ENCODE data around the gene SPOCK1. TPM values are rescaled to one million over a fixed set of nuclear protein-coding genes. Genes with fewer than 3 reads are reported as not detected.

The SPOCK1 gene
- total and polyA plus RNA-seq, 9 of the 15 experiments (the other 6 are each of a cell fraction or from before 2014, with no cell fraction given), result 0.01 to 0.35 (median 0.04) TPM; not detected in 6

GRCh38 chr5:137152616-137153015 lies 346.5 kb downstream of the SPOCK1 start (continued):
- TF ChIP-seq, protein P1, sequence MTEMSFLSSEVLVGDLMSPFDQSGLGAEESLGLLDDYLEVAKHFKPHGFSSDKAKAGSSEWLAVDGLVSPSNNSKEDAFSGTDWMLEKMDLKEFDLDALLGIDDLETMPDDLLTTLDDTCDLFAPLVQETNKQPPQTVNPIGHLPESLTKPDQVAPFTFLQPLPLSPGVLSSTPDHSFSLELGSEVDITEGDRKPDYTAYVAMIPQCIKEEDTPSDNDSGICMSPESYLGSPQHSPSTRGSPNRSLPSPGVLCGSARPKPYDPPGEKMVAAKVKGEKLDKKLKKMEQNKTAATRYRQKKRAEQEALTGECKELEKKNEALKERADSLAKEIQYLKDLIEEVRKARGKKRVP (CRISPR knock-in tag; IDR thresholded peaks at IDR 0.05), result no peak
- TF ChIP-seq ZNF764 (CRISPR knock-in tag; IDR thresholded peaks at IDR 0.05; ENCODE audit: low read depth) (no peak), TAF9B (IDR thresholded peaks at IDR 0.05; ENCODE audit: partially characterized antibody) (no peak)

- no peak for ATAC-seq
- POLR2A ChIA-PET, result interaction anchor here (0.5 to 1.0 kb wide), 2 partner anchors 43 to 80 kb away, joined by 3 read pairs; no protein-coding TSS in a partner anchor
- Histone ChIP-seq H3K9me3 (replicated peaks; ENCODE audit: control insufficient read depth, insufficient read depth, low read depth, low read length) (no peaks in the 10 kb centered on the region), H3K79me2 (ENCODE audit: control insufficient read depth, insufficient read depth, low read length) (no peaks in the 10 kb centered on the region), H4K20me1 (replicated peaks; ENCODE audit: control insufficient read depth, insufficient read depth, low read length) (no peaks in the 10 kb centered on the region), H3K4me3 (no peak overlapping the region), H3K4me2 (ENCODE audit: insufficient read depth, low read length) (no peak overlapping the region), H3K36me3 (ENCODE audit: control insufficient read depth, insufficient read depth, low read length) (no peaks in the 10 kb centered on the region), H2AFZ (ENCODE audit: low read depth, low read length) (no peak overlapping the region), H3K27ac (ENCODE audit: extremely low read depth, low read depth, low read length) (no peak overlapping the region), H3K9me1 (ENCODE audit: control insufficient read depth, insufficient read depth, low read length) (no peaks in the 10 kb centered on the region), H3K4me1 (replicated peaks in 1 of 2; ENCODE audit: control insufficient read depth in 2 of 2, insufficient read depth in 2 of 2, low read length in 2 of 2) (no peaks in the 10 kb centered on the region), H3K27me3 (ENCODE audit: control insufficient read depth in 2 of 2, insufficient read depth in 2 of 2, low read length in 2 of 2) (no peaks in the 10 kb centered on the region), H3K9ac (ENCODE audit: insufficient read depth in 1 of 2, low read depth in 2 of 2, low read length in 2 of 2) (no peak overlapping the region)
- CTCF ChIA-PET (ENCODE audit: low intra/inter-chr PET ratio), result no interaction called here
- no peak for FAIRE-seq
- 0% methylated on average over 2 of the region's 2 CpGs for WGBS (ENCODE audit: insufficient coverage, low coverage, missing lambda C conversion rate)
- DNase-seq (ENCODE audit: extremely low read depth in 1 of 4, low spot score in 3 of 4), result no peak
- intact Hi-C loops (cut with micrococcal nuclease), result no loop called here
- BruUV-seq (replicated peaks), result no TSS peak
- in situ Hi-C loops (cut with MboI), result no loop called here
- no peak for TF ChIP-seq ZNF124 (CRISPR knock-in tag; IDR thresholded peaks at IDR 0.05)
- no peak for TF ChIP-seq FOXK1 (CRISPR knock-in tag; IDR thresholded peaks at IDR 0.05; ENCODE audit: borderline replicate concordance)
- TF ChIP-seq, protein P2, sequence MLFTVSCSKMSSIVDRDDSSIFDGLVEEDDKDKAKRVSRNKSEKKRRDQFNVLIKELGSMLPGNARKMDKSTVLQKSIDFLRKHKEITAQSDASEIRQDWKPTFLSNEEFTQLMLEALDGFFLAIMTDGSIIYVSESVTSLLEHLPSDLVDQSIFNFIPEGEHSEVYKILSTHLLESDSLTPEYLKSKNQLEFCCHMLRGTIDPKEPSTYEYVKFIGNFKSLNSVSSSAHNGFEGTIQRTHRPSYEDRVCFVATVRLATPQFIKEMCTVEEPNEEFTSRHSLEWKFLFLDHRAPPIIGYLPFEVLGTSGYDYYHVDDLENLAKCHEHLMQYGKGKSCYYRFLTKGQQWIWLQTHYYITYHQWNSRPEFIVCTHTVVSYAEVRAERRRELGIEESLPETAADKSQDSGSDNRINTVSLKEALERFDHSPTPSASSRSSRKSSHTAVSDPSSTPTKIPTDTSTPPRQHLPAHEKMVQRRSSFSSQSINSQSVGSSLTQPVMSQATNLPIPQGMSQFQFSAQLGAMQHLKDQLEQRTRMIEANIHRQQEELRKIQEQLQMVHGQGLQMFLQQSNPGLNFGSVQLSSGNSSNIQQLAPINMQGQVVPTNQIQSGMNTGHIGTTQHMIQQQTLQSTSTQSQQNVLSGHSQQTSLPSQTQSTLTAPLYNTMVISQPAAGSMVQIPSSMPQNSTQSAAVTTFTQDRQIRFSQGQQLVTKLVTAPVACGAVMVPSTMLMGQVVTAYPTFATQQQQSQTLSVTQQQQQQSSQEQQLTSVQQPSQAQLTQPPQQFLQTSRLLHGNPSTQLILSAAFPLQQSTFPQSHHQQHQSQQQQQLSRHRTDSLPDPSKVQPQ (CRISPR knock-in tag; IDR thresholded peaks at IDR 0.05; ENCODE audit: borderline replicate concordance), result no peak
- no peak for TF ChIP-seq NR2C2 (CRISPR knock-in tag; IDR thresholded peaks at IDR 0.05)
- no peak for TF ChIP-seq NR2C2 (tag; IDR thresholded peaks at IDR 0.05)
- no peak for TF ChIP-seq SIRT6 (IDR thresholded peaks at IDR 0.05; ENCODE audit: low read depth, low read length)
- no peak for TF ChIP-seq AFF1 (IDR thresholded peaks at IDR 0.05; ENCODE audit: low read depth in 1 of 2, partially characterized antibody in 2 of 2)
Measured at GRCh38 chr5:137148655-137149054, 350.5 kb downstream of the SPOCK1 start.
